ENCODE results near the gene CRAMP1. TPM values are rescaled to one million over a fixed set of nuclear protein-coding genes. Genes with fewer than 3 reads are reported as not detected.

Gene CRAMP1
- total RNA-seq, 1 donor from 2014 or later = 24.1 TPM

DNA sequence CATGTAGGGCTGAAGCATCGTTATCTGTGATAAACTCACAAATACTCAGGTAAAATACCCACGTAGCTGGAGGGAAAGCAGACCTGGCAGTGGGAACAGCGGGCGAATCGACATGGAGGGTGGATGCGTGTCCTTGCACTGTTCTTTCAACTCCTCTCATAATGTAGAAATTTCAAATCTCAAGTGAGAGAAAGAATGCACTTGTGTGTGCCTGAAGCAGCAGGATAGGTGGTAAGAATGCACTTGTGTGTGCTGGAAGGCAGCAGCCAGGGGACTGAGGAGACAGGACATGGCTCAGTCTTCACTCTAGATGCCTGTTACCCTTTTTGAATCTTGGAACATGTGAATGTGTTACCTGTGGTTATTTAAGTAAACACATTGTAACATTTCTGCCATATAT, 10.7 kb upstream of the CRAMP1 start:
- Histone ChIP-seq H3K27ac (peak overlapping the region; percentile 71), H3K4me3 (peak overlapping the region; percentile 27), H3K4me1 (peaks cover 13% of the 10 kb centered on the region), H3K36me3 (peaks cover 8% of the 10 kb centered on the region), H3K27me3 (ENCODE audit: low read depth) (no peaks in the 10 kb centered on the region), H3K9me3 (no peaks in the 10 kb centered on the region)
- intact Hi-C loops (cut with DNase I) = no loop called here
- DNase-seq (no peak), ATAC-seq (peak; percentile 92 to 95)
- TF ChIP-seq, protein P1, sequence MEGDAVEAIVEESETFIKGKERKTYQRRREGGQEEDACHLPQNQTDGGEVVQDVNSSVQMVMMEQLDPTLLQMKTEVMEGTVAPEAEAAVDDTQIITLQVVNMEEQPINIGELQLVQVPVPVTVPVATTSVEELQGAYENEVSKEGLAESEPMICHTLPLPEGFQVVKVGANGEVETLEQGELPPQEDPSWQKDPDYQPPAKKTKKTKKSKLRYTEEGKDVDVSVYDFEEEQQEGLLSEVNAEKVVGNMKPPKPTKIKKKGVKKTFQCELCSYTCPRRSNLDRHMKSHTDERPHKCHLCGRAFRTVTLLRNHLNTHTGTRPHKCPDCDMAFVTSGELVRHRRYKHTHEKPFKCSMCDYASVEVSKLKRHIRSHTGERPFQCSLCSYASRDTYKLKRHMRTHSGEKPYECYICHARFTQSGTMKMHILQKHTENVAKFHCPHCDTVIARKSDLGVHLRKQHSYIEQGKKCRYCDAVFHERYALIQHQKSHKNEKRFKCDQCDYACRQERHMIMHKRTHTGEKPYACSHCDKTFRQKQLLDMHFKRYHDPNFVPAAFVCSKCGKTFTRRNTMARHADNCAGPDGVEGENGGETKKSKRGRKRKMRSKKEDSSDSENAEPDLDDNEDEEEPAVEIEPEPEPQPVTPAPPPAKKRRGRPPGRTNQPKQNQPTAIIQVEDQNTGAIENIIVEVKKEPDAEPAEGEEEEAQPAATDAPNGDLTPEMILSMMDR (IDR thresholded peaks at IDR 0.05) = no peak

DNA sequence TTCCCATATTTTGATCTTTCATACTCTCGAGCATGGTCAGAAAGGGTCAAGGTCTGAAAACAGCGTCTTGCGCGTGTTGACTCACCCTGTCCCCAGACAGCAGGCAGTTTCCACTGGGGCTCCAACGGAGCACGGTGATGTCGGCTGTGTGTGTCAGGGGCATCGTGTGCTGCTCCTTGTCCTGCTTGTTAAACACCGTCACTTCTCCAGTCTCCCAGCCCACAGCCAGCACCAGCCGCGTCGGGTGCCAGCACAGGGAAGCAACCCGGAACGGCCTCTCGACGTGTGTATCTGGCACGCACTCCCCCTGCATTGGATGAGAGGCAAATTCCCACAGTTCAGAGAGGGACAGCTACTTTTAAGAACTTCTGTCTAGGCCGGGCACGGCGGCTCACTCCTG, 9.9 kb upstream of the CRAMP1 start:
- Histone ChIP-seq H3K4me3 (peak overlapping the region; percentile 27), H3K9me3 (no peaks in the 10 kb centered on the region), H3K4me1 (peaks cover 13% of the 10 kb centered on the region), H3K27me3 (ENCODE audit: low read depth) (no peaks in the 10 kb centered on the region), H3K27ac (peak overlapping the region; percentile 71), H3K36me3 (peaks cover 15% of the 10 kb centered on the region)
- peak; percentile 61 to 71 for ATAC-seq
- DNase-seq = peak; percentile 68
- TF ChIP-seq, protein P1 (IDR thresholded peaks at IDR 0.05) = no peak
- intact Hi-C loops (cut with DNase I) = no loop called here

DNA sequence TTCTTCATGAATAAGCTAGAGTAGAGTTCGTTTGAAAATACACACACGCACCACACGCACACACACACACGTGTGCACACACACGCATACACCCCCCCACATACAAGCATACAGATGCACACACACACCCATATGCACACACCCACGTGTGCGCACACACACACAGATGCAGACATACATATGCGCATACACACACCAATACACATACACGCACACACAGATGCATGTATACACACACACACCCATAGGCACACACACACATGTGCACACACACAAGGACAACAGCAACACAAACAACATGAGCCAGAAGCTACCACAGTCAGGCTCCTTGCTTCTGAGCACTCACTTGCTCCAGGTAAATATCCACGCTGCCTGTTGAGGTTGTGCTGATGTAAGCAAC, 5.4 kb upstream of the CRAMP1 start:
- Histone ChIP-seq H3K4me1 (peaks cover 37% of the 10 kb centered on the region), H3K9me3 (no peaks in the 10 kb centered on the region), H3K27me3 (ENCODE audit: low read depth) (no peaks in the 10 kb centered on the region), H3K27ac (no peak overlapping the region), H3K36me3 (peaks cover 20% of the 10 kb centered on the region), H3K4me3 (no peak overlapping the region)
- DNase-seq (no peak), ATAC-seq (no peak)
- TF ChIP-seq, protein P1 (IDR thresholded peaks at IDR 0.05) = no peak
- intact Hi-C loops (cut with DNase I) = no loop called here

DNA sequence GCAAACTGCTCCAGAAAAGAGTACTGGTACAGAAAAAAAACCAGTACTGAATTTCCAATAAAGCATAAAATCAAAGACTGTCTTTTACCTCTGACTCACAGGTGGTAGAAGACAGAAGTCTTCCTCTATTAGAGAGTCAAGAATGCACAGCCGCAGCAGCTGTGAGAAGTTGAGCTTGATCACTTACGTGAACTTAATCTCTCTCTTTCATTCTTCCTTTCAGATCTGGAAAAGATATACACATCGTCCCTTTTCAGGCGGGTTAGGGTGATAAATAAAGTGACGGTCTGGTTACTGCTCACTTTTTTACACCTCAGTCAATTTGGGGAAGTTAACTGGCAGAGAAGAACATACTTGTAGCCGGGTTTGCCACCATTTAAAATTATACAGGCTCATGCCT, 4.2 kb upstream of the CRAMP1 start:
- TF ChIP-seq, protein P1 (IDR thresholded peaks at IDR 0.05) = no peak

DNA sequence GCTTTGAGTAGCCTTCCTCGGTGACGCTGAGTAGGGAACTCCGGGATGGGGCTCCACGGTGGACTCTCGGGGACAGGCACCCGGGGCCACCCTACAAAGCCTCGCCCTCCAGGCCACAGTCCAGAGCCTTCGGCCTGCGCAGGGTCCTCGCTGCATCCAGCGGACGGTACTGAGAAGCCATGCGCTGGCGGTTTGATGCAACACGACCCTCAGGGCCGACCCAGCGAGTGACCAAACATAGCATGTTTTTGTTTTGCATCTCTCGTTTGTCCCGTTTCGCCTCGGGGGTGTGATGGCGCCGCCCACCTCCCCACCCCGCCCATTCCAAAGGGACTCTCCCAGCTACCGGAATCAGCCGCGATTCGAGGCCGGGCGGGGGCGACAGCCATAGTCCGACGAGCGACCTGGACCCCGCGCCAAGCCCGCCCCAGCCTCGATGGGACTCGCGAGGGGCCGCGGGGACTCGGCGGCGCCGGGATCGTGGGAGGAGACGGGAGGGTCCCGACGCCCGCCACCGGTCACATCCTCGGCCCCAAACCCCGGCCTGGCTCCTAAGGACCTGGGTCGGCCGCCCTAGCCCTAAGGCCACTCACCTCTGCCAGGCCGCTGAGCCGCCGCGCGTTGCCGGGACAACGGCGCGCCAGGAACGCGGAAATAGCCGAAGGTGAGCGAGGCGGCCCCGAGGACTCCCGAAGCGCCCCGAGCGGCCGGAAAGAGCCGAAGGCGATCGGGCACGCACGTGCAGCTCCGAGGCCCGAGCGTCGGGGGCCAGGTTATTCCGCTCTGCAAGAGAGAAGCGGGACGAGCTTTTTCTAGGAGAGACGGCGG, 1.9 kb upstream of the CRAMP1 start:
- ATAC-seq (peak; percentile 87 to 88), DNase-seq (peak; percentile 91)
- TF ChIP-seq, protein P1 (IDR thresholded peaks at IDR 0.05) = no peak

More for the DNA sequence above, 4.2 kb upstream of the CRAMP1 start:
- Histone ChIP-seq H3K27me3 (ENCODE audit: low read depth) (no peaks in the 10 kb centered on the region), H3K4me1 (peaks cover 28% of the 10 kb centered on the region), H3K4me3 (no peak overlapping the region), H3K9me3 (no peaks in the 10 kb centered on the region), H3K36me3 (peaks cover 20% of the 10 kb centered on the region), H3K27ac (no peak overlapping the region)
- intact Hi-C loops (cut with DNase I) = no loop called here
- DNase-seq (no peak), ATAC-seq (no peak)

More for the DNA sequence above, 1.9 kb upstream of the CRAMP1 start:
- Histone ChIP-seq H3K4me3 (peak overlapping the region; percentile 92), H3K36me3 (peaks cover 20% of the 10 kb centered on the region), H3K27me3 (ENCODE audit: low read depth) (no peaks in the 10 kb centered on the region), H3K27ac (peak overlapping the region; percentile 86), H3K4me1 (peaks cover 42% of the 10 kb centered on the region), H3K9me3 (no peaks in the 10 kb centered on the region)
- intact Hi-C loops (cut with DNase I) = no loop called here
